HG02885 (cell line): Measurements from ENCODE around the gene MPEG1.
A peak's percentile ranks its signal among the peaks of the same experiment; 100 is the strongest.

Experiments used
- ATAC-seq: cut with Tn5 transposase; IDR thresholded peaks from one replicate; pipeline ENCODE4 v1.9.1; 2021; ENCODE audit warnings: mild to moderate bottlenecking; ENCODE audit not compliant: unreplicated experiment, poor library complexity

MPEG1 gene

GRCh38 chr11:59212744-59213631 is at the start of gene MPEG1:
Gene MPEG1 (minus strand): TSS chr11:59212927. CDS start chr11:59212865, 62 bp downstream.
- ATAC-seq: no peak

GRCh38 chr11:59262177-59262818 is 49.6 kb upstream of the MPEG1 start:
- no peak for ATAC-seq

- ATAC-seq: no peak
Measured at GRCh38 chr11:59261150-59261549, 48.4 kb upstream of the MPEG1 start.

GRCh38 chr11:59259867-59260475 is 47.2 kb upstream of the MPEG1 start:
- ATAC-seq: peak; percentile 44

GRCh38 chr11:59259047-59259446 is 46.3 kb upstream of the MPEG1 start:
- ATAC-seq: no peak

- ATAC-seq: no peak
Measured at GRCh38 chr11:59255281-59255680, 42.6 kb upstream of the MPEG1 start.

GRCh38 chr11:59254286-59254685 is 41.6 kb upstream of the MPEG1 start:
- ATAC-seq: no peak

- ATAC-seq: no peak
Measured at GRCh38 chr11:59253001-59253400, 40.3 kb upstream of the MPEG1 start.

GRCh38 chr11:59249535-59249934 is 36.8 kb upstream of the MPEG1 start:
- no peak for ATAC-seq

- ATAC-seq: no peak
Measured at GRCh38 chr11:59247531-59248227, 35.0 kb upstream of the MPEG1 start.

GRCh38 chr11:59243633-59244032 is 30.9 kb upstream of the MPEG1 start:
- ATAC-seq: no peak

GRCh38 chr11:59240322-59240721 is 27.6 kb upstream of the MPEG1 start:
- no peak for ATAC-seq

GRCh38 chr11:59226396-59226795 is 13.7 kb upstream of the MPEG1 start:
- ATAC-seq: no peak

- peak; percentile 53 for ATAC-seq
Measured at GRCh38 chr11:59225017-59225416, 12.3 kb upstream of the MPEG1 start.

GRCh38 chr11:59224351-59224928 is 11.7 kb upstream of the MPEG1 start:
- peak; percentile 55 for ATAC-seq

GRCh38 chr11:59223611-59224010 is 10.9 kb upstream of the MPEG1 start:
- no peak for ATAC-seq

GRCh38 chr11:59223177-59223576 is 10.4 kb upstream of the MPEG1 start:
- no peak for ATAC-seq

GRCh38 chr11:59222464-59223060 is 9.8 kb upstream of the MPEG1 start:
- no peak for ATAC-seq

GRCh38 chr11:59221441-59221840 is 8.7 kb upstream of the MPEG1 start:
- ATAC-seq: no peak

GRCh38 chr11:59219836-59220235 is 7.1 kb upstream of the MPEG1 start:
- ATAC-seq: no peak
